DND-41 (cell line): ENCODE results near the gene LIMD2.

Source experiments
- ATAC-seq: fragments of 200-7000 bp; cut with Tn5 transposase; 3 replicates; pipeline ENCODE4 v1.9.1; 2021; ENCODE audit warnings: low read depth; ENCODE audit not compliant: insufficient read depth
- DNase-seq: peaks from one replicate; pipeline ENCODE4 v3.0.0-alpha.2; 2020
- H2AFZ ChIP-seq: 2 replicates; pipeline ENCODE4 v1.6.0; 2012; ENCODE audit warnings: low read depth, low read length
- H3K27ac ChIP-seq: 2 replicates; pipeline ENCODE4 v1.5.1; 2012; ENCODE audit warnings: low read length, inconsistent platforms
- H3K27me3 ChIP-seq: fragments of 200-600 bp; sonication (generic); 2 replicates; pipeline ENCODE4 v1.6.0; 2012; ENCODE audit warnings: low read length, mild to moderate bottlenecking, inconsistent platforms; ENCODE audit not compliant: insufficient read depth, poor library complexity
- H3K36me3 ChIP-seq: 2 replicates; pipeline ENCODE4 v1.5.1; 2012; ENCODE audit warnings: low read length, inconsistent platforms; ENCODE audit not compliant: insufficient read depth
- H3K4me1 ChIP-seq: 2 replicates; pipeline ENCODE4 v1.5.1; 2012; ENCODE audit warnings: mild to moderate bottlenecking, low read length; ENCODE audit not compliant: insufficient read depth
- H3K4me2 ChIP-seq: 2 replicates; pipeline ENCODE4 v1.6.0; 2012; ENCODE audit warnings: mild to moderate bottlenecking, moderate library complexity, low read length, inconsistent platforms; ENCODE audit not compliant: insufficient read depth
- H3K4me3 ChIP-seq, 2 experiments: fragments of 200-600 bp in 1 of 2; shearing (Covaris generic) in 1 of 2; 2 replicates each; pipeline ENCODE4 v1.5.1; 2012 to 2016; ENCODE audit warnings: inconsistent platforms in 2 of 2, low read length in 2 of 2, mild to moderate bottlenecking in 2 of 2, low read depth in 1 of 2, moderate library complexity in 1 of 2
- H3K79me2 ChIP-seq: 2 replicates; pipeline ENCODE4 v1.6.0; 2012; ENCODE audit warnings: low read length, inconsistent platforms; ENCODE audit not compliant: insufficient read depth
- H3K9ac ChIP-seq: 2 replicates; pipeline ENCODE4 v1.6.0; 2012; ENCODE audit warnings: low read depth, mild to moderate bottlenecking, inconsistent platforms, low read length, moderate library complexity
- H3K9me3 ChIP-seq: 2 replicates; pipeline ENCODE4 v1.5.1; 2012; ENCODE audit warnings: low read length, moderate library complexity, mild to moderate bottlenecking, inconsistent platforms; ENCODE audit not compliant: insufficient read depth, severe bottlenecking
- H4K20me1 ChIP-seq: 2 replicates; pipeline ENCODE4 v1.6.0; 2012; ENCODE audit warnings: low read length; ENCODE audit not compliant: insufficient read depth
- EZH2 ChIP-seq: IDR thresholded peaks from 3 replicates; pipeline ENCODE4 v1.6.1; 2012; ENCODE audit warnings: borderline replicate concordance, low read depth, mild to moderate bottlenecking, moderate library complexity, low read length, inconsistent platforms; ENCODE audit not compliant: severe bottlenecking
- TF ChIP-seq, protein P1 (sequence below): IDR thresholded peaks from 2 replicates; pipeline ENCODE4 v1.5.1; 2012; ENCODE audit warnings: borderline replicate concordance, low read length, moderate library complexity, mild to moderate bottlenecking; ENCODE audit not compliant: poor library complexity, severe bottlenecking; ENCODE audit errors: extremely low read depth

Gene LIMD2

GRCh38 chr17:63718988-63719387 lies 19.1 kb upstream of the LIMD2 start:
- Histone ChIP-seq H3K27ac (no peak overlapping the region), H3K9me3 (no peaks in the 10 kb centered on the region), H3K4me1 (no peaks in the 10 kb centered on the region), H4K20me1 (no peaks in the 10 kb centered on the region), H3K4me3 (no peak overlapping the region), H3K9ac (no peak overlapping the region), H3K27me3 (no peaks in the 10 kb centered on the region), H3K36me3 (peaks cover 17% of the 10 kb centered on the region; the same call in 1 of the 2 replicates), H3K79me2 (no peaks in the 10 kb centered on the region), H2AFZ (no peak overlapping the region), H3K4me2 (no peak overlapping the region)
- ATAC-seq (no peak), DNase-seq (no peak)
- TF ChIP-seq EZH2, result no peak
- TF ChIP-seq, protein P1, sequence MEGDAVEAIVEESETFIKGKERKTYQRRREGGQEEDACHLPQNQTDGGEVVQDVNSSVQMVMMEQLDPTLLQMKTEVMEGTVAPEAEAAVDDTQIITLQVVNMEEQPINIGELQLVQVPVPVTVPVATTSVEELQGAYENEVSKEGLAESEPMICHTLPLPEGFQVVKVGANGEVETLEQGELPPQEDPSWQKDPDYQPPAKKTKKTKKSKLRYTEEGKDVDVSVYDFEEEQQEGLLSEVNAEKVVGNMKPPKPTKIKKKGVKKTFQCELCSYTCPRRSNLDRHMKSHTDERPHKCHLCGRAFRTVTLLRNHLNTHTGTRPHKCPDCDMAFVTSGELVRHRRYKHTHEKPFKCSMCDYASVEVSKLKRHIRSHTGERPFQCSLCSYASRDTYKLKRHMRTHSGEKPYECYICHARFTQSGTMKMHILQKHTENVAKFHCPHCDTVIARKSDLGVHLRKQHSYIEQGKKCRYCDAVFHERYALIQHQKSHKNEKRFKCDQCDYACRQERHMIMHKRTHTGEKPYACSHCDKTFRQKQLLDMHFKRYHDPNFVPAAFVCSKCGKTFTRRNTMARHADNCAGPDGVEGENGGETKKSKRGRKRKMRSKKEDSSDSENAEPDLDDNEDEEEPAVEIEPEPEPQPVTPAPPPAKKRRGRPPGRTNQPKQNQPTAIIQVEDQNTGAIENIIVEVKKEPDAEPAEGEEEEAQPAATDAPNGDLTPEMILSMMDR, result no peak

DNA sequence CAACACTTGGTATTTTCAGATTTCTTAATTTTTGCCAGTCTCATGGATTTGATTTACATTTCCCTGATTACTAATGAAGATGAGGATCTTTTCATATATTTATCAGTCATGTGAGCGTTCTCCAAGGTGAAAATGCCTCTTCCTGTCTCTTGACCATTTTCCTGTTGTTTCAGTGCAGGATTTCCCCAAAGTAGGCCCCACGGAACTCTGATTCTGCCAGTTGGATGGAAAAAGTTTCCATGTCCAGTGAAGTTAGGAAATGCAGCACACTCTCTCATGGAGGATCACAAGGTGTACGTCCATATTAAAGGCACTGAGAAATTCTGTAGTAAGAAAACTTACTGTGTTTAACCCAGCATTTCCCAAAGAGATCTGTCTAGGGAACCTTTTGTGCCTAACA lies 16.5 kb upstream of the LIMD2 start:
- ATAC-seq, result no peak
- no peak for DNase-seq
- no peak for TF ChIP-seq EZH2
- TF ChIP-seq, protein P1, result no peak
- Histone ChIP-seq H3K79me2 (no peaks in the 10 kb centered on the region), H3K9ac (no peak overlapping the region), H3K36me3 (peaks cover 36% of the 10 kb centered on the region), H4K20me1 (no peaks in the 10 kb centered on the region), H2AFZ (no peak overlapping the region), H3K4me1 (no peaks in the 10 kb centered on the region), H3K4me3 (no peak overlapping the region), H3K27me3 (no peaks in the 10 kb centered on the region), H3K27ac (no peak overlapping the region), H3K9me3 (no peaks in the 10 kb centered on the region), H3K4me2 (no peak overlapping the region)

- H3K4me2 ChIP-seq, result no peak overlapping the region
- no peak overlapping the region for H3K27ac ChIP-seq
- peaks cover 51% of the 10 kb centered on the region for H3K36me3 ChIP-seq
- DNase-seq (no peak), ATAC-seq (no peak)
- H3K9me3 ChIP-seq, result no peaks in the 10 kb centered on the region
- no peaks in the 10 kb centered on the region for H3K27me3 ChIP-seq
- H3K79me2 ChIP-seq, result no peaks in the 10 kb centered on the region
- TF ChIP-seq, protein P1, result no peak
- no peak for TF ChIP-seq EZH2
- no peak overlapping the region for H3K9ac ChIP-seq
- no peaks in the 10 kb centered on the region for H3K4me1 ChIP-seq
- H4K20me1 ChIP-seq, result no peaks in the 10 kb centered on the region
- no peak overlapping the region for H3K4me3 ChIP-seq
- no peak overlapping the region for H2AFZ ChIP-seq
Observed at GRCh38 chr17:63714550-63715277, 14.8 kb upstream of the LIMD2 start.

DNA sequence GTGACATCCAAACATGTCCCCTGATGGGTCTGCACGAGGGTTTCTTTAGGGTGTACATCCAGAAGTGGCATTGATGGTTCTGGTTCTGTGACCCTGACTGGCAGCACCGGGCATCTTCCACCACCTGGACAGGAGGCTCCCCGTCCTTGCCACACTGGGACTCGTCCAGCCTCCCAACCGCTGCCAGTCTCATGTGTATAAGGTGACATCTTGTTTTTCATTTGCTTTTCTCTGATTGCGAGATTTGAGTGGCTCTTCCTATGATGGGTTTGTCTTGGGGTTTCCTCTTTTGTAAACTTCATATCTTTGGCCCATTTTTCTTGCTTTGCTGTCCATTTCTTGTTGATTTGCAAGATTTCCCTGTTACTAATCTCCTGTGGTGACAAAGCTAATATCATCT lies 9.2 kb upstream of the LIMD2 start:
- ATAC-seq, result no peak
- H3K4me3 ChIP-seq, result no peak overlapping the region
- H2AFZ ChIP-seq, result no peak overlapping the region

More for the DNA sequence above, 9.2 kb upstream of the LIMD2 start:
- H3K9ac ChIP-seq, result no peak overlapping the region
- no peak for DNase-seq
- H3K4me1 ChIP-seq, result peaks cover 2% of the 10 kb centered on the region; the same call in 1 of the 2 replicates
- no peaks in the 10 kb centered on the region for H3K79me2 ChIP-seq
- H3K9me3 ChIP-seq, result no peaks in the 10 kb centered on the region
- H3K36me3 ChIP-seq, result peaks cover 72% of the 10 kb centered on the region
- no peaks in the 10 kb centered on the region for H4K20me1 ChIP-seq
- TF ChIP-seq, protein P1, result no peak
- no peak for TF ChIP-seq EZH2
- no peak overlapping the region for H3K4me2 ChIP-seq
- H3K27ac ChIP-seq, result no peak overlapping the region
- no peaks in the 10 kb centered on the region for H3K27me3 ChIP-seq
